Measurements from ENCODE around the gene ITGA7.

- no peak for TF ChIP-seq CTCF (IDR thresholded peaks at IDR 0.05)
- no peak for TF ChIP-seq POLR2A (IDR thresholded peaks at IDR 0.05)
Observed at GRCh38 chr12:55688716-55689655, 18.7 kb downstream of the ITGA7 start.
